HG02852 (cell line): ENCODE data around the gene CADPS.

ENCODE experiments used
- ATAC-seq: cut with Tn5 transposase; IDR thresholded peaks from one replicate; pipeline ENCODE4 v1.9.1; 2021; ENCODE audit warnings: mild to moderate bottlenecking, moderate library complexity; ENCODE audit not compliant: unreplicated experiment

The CADPS gene

DNA sequence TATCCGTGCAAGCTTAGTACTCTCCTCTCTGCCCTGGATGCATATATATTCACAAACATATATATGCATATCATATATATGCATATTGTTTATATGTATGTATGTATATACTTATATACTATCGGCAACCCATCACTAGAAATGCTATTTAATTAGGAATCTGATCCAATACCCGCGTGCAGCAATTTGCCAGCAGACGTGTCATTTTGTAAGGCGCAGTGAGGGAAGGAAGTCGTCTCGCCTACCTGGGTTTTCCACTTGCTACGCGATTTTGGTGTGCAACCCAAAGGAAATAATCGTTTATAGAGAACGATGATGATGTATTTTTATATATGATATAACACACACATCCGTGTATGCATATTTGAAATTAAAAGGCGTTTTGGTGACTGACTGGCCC, 496.3 kb downstream of the CADPS start:
- ATAC-seq: no peak

GRCh38 chr3:62378311-62378789, 496.9 kb downstream of the CADPS start:
- ATAC-seq: no peak

DNA sequence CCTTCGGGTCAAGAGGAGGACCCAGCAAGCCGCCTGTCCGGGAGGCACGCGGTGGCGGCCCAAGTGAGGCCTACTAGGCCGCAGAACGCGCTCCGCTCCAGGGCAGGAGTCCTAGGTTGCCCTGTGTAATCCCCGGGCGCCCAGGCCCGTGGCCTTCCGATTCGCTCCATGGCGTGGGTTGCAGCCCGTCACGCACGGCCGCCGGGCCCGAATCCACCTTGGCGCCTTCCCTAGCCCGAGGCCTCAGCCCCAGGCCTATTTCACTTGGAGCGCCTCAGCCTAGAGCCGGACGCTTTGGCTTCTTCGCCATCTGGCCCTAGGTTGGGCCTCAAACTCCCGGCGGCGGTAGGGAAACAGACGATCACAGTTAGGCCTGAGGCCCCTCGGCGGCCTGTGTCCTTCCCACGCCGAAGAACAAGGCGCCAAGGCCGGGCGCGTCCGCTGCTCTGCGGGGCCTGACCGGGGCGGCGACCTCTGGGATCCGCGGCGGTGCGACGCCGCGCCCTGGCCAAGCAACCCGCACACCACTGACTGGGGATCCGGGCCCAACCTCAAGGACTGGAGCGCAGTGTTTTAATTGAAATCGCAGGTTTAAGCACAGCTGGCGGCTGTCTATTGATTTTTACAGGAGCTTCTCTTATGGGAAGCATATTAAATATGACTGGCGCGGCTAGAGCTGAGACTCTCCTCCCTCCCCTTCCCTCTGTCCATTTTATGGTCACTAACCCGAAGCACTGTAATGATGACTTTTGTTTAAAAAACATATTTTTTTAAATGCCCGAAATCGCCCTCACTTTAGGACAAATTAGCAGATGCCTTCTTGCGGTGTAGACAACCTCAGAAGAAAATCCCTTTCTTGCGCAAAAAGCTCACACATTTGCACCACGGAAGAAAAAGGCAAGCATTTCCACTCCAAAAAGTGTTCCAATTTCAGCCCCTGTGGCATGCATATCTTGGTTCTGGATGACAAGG, 498.0 kb downstream of the CADPS start:
- no peak for ATAC-seq

DNA sequence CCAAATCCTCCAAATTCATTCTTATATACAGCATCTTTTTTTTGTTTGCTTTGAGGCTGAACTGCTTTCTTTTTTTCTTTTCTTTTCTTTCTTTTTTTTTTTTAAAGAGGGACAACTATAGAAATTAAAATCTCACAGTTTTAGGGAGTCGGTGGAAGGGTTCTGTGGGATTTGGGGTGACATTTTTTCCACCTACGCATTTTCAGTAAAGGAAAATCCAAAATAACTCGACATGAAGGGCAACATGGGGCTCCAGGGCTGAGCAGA, 498.8 kb downstream of the CADPS start:
- no peak for ATAC-seq

GRCh38 chr3:62375655-62376453, 499.4 kb downstream of the CADPS start:
- no peak for ATAC-seq

GRCh38 chr3:62374341-62375218, 500.6 kb downstream of the CADPS start:
- ATAC-seq: no peak

- no peak for ATAC-seq
These were observed 501.4 kb downstream of the CADPS start for GRCh38 chr3:62373714-62374333.

DNA sequence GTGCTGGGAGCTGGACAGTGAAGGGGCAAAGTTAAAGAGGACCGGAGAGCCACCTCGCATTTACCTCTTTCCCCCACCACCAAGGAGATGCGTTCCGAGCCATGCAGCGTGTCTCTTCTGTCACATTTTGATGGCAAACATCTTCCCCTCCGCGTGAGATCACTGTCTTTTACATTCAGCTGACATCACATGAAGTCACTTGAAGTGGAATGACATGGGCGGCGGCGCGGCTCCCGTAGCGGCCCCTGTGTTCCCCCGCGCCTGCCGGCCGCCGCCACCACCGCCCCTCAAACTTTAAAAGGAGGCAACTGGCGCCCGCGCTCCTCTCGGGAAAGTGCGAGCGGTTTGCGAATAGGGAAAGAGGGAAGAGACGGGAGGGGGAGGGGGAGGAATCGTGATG, 502.0 kb downstream of the CADPS start, which contains the start of gene FEZF2:
Gene FEZF2, minus strand, starts transcription at position 336 of the 400 bp plus-strand sequence. CDS start 682 bp downstream, outside the sequence.
- ATAC-seq: no peak

DNA sequence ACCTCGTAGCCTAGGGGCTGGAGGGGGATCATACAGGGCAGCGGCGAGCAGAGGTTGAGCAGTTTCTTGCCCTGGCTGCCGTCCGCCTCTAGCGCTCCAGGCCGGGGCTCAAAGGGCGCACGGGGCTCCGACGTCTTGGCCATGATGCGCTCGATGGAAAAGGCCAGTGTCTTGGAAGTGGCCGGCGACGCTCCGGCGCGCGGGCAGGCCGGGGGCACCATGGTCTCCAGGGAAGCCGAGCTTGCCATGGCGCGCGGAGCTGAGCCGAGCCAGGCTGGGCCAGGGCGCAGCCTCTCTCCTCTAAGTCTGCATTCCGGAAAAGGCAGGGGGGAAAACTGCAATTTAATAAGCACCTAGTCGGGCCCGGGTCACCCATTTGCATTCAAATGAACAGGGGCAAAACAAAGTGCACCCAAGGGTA, 502.6 kb downstream of the CADPS start:
- no peak for ATAC-seq

DNA sequence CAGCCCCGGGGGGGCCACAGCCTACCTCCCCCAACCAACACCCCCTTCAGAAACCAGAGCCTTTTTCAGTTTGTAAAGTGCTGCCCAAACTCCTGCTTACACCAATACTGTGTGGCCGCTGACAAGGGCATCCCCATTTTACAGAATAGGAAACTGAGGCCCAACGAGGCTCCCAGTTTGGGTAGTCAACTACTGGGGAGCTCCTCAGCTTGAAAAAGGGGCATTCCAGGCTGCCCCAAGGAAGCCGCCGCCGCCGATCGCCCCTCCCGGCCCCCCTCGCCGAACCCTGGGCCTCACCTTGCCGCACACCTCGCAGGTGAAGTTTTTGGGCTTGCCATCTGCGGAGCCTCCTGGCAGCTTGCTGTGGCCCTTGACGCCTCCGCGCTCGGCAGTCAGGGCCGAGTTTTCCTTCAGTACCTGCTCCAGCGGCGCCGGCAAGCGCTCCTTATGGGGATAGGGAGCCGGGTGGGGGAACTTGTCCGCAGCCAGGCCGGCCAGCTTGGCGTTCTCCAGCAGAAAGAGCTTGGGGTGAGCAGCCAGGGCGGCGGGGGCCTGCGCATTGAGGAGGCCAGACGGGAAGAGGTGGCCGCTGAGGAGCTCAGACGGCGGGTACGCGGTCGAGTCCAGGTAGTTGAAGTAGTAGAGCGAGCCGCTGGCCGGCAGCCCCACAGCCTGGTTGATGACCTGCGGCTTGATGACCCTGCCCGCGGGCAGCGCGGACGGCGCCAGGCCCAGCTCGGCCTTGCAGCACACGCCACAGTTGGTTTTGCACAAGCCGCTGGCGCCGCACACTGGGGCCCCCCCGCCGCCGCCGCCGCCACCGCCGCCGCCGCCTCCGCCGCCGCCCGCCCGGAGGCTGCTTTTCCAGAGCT, 503.3 kb downstream of the CADPS start:
- no peak for ATAC-seq

DNA sequence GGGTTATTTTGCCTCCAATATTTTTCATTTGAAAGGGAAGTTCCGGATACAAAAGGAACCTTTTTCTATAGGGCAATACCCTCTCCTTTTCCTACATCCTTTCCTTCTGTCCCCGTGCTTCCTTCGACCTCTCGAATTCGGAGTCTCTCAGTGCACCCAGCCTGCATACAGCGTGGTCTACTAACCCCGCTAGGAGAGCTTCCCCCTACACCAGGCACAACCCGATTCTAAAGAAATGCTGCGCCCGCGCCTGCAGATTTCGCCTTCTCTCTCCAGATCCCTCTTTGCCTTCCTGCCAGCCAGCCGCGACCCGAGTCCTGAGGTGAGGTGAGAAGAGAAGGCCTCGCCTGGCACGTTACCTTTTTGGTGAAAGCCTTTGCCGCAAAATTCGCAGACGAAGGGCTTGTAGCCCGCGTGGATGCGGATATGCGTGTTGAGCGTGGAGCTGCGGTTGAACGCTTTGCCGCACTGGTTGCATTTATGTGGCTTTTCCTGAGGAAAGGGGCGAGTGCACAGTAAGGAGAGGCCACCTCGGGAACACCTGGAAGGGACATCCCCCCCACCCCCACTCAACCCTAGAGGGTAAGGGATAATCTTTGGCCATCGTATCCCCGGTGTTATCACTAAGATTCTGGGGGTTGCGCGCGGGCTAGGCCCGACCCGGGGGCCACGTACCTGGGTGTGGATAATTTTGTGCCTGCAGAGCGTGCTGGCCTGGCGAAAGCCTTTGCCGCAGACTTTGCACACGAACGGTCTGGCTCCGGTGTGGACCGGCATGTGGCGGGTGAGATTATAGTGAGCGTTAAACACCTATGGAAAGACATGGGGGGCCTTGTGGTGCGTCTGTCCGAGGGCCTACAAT, 504.1 kb downstream of the CADPS start:
- no peak for ATAC-seq

DNA sequence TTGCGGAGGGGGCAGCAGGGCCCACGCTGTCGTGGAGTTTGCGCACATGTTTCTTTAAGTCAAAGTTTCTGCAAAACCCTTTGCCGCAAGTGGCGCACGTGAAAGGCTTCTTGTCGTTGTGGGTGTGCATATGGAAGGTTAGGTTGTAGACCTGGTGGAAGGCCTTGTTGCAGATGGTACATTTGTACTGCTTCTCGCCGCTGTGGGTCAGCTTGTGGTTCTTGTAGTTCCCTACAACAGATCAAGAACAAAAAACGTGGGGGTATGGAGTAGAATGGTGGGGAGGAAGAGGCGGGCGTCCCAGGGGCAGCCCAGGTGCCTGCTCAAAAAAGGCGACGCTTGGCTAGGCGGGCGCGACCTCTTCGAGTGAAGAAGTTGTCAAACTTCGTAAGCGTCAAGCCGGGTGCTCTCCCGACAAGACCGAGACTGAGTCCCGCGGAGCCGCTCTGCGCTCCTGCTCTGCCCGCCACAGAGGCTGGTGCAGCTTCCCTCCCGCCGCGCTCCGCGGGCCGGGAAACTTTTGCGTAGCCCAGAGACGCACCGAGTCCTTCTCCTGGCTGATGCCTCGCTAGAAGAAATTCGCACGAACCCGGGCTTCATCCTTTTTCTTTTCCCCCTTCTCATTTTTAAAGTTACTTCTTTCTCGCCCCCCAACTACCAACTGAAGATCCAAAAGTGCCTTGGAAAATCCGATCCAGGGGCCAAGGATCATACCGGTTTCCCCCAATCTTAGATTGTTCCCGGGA, 504.9 kb downstream of the CADPS start:
- ATAC-seq: no peak

DNA sequence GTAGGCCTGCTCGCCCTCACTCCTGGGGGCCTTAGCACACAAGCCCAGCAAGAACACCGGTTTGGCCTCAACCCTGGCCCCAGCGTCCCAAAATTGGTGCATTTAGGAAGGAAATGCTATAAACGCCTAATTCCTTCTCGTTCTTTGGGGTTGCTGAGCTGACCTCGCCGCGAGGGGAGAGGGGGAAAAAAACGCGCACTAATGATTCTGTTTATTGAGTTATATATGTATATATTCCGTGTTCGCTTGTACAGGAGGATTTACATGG, 505.8 kb downstream of the CADPS start:
- ATAC-seq: no peak

DNA sequence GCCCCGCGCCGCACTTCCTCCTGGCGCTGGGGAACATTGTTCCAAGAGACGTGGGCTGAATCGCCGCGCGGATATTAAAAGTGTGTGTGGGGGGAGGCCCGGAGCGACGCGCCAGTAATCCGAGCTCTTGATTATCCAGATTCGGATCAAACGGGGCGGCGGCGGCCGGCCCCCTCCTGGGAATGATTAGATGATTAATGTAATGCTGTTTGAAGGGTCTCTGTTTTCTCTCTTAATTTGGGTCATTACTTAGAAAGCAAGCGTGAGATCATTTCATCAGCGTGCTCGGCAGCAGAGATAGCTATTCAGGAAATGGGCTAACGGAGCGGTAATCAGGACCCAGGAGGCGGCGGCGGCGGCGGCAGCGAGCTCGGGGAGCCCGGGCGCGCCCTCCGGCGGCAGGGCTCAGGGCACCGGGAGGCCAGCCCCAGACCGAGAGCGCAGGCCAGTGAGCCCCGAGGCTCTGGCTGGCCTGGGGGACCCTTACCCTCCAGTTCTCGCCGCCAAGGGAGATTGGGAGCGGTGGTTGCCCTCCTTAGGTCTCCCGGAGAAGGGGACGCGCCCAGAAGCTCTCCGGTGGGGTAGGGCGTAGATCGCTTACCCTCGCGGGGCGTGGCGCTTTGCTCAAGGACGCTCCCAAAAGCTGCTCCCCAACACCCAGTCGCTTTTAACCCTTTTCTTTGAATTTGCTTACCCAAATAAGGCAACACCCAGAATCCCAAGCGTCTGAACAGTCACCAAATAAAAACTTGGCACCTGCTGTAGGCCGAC, 506.3 kb downstream of the CADPS start:
- no peak for ATAC-seq

GRCh38 chr3:62368290-62368704, 506.9 kb downstream of the CADPS start:
- ATAC-seq: no peak

GRCh38 chr3:62367763-62368195, 507.4 kb downstream of the CADPS start:
- ATAC-seq: no peak

GRCh38 chr3:62366126-62366484, 509.1 kb downstream of the CADPS start:
- ATAC-seq: no peak
